Kidney epithelial cell (primary cell): Measurements from ENCODE around the gene SLAIN1. TPM values are rescaled to one million over a fixed set of nuclear protein-coding genes. Genes with fewer than 3 reads are reported as not detected.

Experiments used
- DNase-seq: peaks from one replicate; pipeline ENCODE4 v3.0.0-alpha.2; 2010; ENCODE audit warnings: low read depth
- H3K27me3 ChIP-seq: 2 replicates; pipeline ENCODE4 v1.6.0; 2011; ENCODE audit warnings: low read length; ENCODE audit not compliant: control insufficient read depth, insufficient read depth
- H3K36me3 ChIP-seq: 2 replicates; pipeline ENCODE4 v1.5.1; 2011; ENCODE audit warnings: low read length; ENCODE audit not compliant: control insufficient read depth, insufficient read depth
- H3K4me3 ChIP-seq: 2 replicates; pipeline ENCODE4 v1.5.1; 2011; ENCODE audit warnings: low read depth, mild to moderate bottlenecking, control low read depth, low read length
- CTCF ChIP-seq: IDR thresholded peaks from 2 replicates; pipeline ENCODE4 v1.5.1; 2011; ENCODE audit warnings: mild to moderate bottlenecking, moderate library complexity, low read length, control low read depth, inconsistent platforms; ENCODE audit not compliant: insufficient read depth, poor library complexity, severe bottlenecking
- total RNA-seq: library from RNA; depleted of rRNA; stranded (reverse); fragments of >200 nt; gene quantifications from 2 replicates; pipeline ENCODE4 v1.2.3, GENCODE V29; 2015

The SLAIN1 gene
- total RNA-seq, 1 donor from 2014 or later, result 17.1 TPM

DNA sequence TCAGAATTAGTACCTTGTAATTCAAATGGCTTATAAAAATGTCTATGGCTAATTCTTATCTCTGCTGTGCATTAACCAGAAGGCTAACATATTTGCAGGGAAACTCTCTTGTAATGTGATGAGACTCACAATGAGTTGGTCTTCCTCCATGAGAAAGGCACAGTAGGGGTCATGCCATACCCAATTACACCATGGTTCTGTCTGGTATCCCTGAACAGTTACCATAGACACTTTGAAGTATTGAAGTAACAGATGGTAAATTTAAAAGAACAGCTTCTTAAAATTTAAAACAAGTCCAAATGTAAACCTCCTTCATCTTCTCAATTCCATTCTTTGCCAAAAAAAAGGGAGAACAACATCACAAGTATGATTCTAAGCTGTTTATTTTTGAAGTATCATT is 22.6 kb upstream of the SLAIN1 start:
- TF ChIP-seq CTCF, result no peak
- H3K27me3 ChIP-seq, result peaks cover 4% of the 10 kb centered on the region
- no peak overlapping the region for H3K4me3 ChIP-seq
- no peak for DNase-seq
- H3K36me3 ChIP-seq, result no peaks in the 10 kb centered on the region

DNA sequence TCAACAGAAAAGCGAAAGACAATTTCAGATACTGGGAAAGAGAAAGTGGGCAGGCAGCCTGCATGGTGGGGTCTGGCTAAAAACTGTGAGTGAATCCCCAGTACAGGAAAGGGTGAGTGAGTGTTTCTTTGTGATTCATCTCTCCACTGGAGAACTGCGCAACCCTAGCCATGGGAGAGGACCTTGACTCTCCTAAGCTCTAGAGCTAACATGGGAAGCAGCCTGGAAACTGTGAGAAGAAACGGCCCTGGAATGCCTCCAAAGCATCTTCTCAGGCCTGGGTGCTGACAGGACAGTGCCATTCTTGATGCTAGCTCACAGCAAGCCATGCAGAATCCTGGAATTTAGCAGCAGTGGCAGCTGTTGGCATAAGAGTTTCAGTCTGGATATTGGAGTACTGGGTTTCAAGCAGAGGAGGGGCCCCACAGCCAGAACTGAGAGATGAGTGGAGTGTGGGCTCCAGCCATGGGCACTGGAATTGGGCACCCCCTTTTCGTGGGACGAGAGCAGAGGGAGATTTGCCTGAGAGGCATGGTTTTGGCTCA is 18.7 kb upstream of the SLAIN1 start:
- no peak overlapping the region for H3K4me3 ChIP-seq
- H3K36me3 ChIP-seq, result no peaks in the 10 kb centered on the region
- TF ChIP-seq CTCF, result no peak
- DNase-seq, result no peak
- peaks cover 4% of the 10 kb centered on the region for H3K27me3 ChIP-seq

DNA sequence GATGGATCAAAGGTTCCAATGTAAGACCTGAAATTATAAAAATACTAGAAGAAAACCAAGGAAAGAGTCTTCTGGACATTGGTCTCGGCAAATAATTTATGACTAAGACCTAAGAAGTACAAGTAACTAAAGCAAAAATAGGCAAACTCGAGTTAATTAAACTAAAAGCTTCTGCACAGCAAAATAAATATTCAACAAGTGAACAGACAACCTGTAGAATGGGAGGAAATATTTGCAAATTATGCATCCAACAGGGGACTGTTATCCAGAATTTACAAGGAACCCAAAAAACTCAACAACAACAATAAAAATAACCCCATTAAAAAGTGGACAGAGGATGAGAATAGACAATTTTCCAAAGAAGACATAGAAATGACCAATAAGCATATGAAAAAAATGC is 9.7 kb upstream of the SLAIN1 start:
- H3K4me3 ChIP-seq, result no peak overlapping the region
- H3K36me3 ChIP-seq, result no peaks in the 10 kb centered on the region
- DNase-seq, result no peak
- H3K27me3 ChIP-seq, result no peaks in the 10 kb centered on the region
- no peak for TF ChIP-seq CTCF

- H3K36me3 ChIP-seq, result no peaks in the 10 kb centered on the region
- no peak overlapping the region for H3K4me3 ChIP-seq
Measured at GRCh38 chr13:77691871-77692270, 5.6 kb upstream of the SLAIN1 start.

DNA sequence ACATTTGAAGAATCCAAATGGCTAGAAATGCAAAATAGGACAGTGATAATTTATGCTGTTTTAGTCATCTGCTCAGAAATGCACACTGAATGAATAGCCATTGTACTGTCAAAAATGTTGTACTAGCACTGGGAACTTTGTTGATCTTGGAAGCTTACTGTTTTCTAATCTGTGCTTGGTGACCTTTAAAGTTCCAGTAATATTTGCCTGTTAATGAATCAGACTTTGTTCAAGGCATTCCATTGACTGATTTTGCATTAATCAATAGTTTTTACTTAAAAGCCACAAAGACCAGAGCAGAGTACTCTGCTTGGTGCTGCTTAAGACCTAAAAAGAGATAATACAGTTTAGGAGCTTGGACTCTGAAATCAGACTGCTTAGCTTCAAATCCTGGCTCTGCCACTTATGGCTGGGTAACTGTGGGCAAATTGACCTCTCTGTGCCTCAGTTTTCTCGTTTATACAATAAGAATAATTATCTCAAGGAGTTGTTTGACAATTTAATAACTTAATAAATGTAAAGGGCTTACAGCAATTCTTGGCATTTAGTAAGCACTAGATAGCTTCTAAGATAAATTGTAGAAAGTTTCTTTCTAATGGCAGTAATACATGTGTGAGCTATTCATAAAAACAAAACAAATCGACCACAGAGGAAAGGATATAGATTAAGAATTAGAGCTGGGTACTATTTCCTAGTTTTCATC is 4.6 kb upstream of the SLAIN1 start:
- Histone ChIP-seq H3K27me3 (peaks cover 2% of the 10 kb centered on the region), H3K36me3 (no peaks in the 10 kb centered on the region), H3K4me3 (no peak overlapping the region)
- DNase-seq, result no peak
- TF ChIP-seq CTCF, result no peak

More at GRCh38 chr13:77691871-77692270, 5.6 kb upstream of the SLAIN1 start:
- TF ChIP-seq CTCF, result no peak
- DNase-seq, result no peak
- H3K27me3 ChIP-seq, result peaks cover 2% of the 10 kb centered on the region
